ENCODE measurements around the gene ANO8. TPM values are rescaled to one million over a fixed set of nuclear protein-coding genes. Genes with fewer than 3 reads are reported as not detected.

The ANO8 gene
- total RNA-seq, 1 experiment from 2014 or later: 2.3 TPM

- no peak for DNase-seq (ENCODE audit: low read depth)
These were observed 5.9 kb downstream of the ANO8 start for GRCh38 chr19:17328517-17329365.

- no peak for DNase-seq (ENCODE audit: low read depth)
These were observed 6.8 kb downstream of the ANO8 start for GRCh38 chr19:17327654-17328516.

GRCh38 chr19:17327068-17327653, 7.5 kb downstream of the ANO8 start:
- DNase-seq (ENCODE audit: low read depth): no peak

- no peak for DNase-seq (ENCODE audit: low read depth)
These were observed 8.1 kb downstream of the ANO8 start for GRCh38 chr19:17326595-17326966.

- DNase-seq (ENCODE audit: low read depth): no peak
These were observed 8.6 kb downstream of the ANO8 start for GRCh38 chr19:17325881-17326594.

- DNase-seq (ENCODE audit: low read depth): no peak
These were observed 9.5 kb downstream of the ANO8 start for GRCh38 chr19:17325133-17325532.

- no peak for DNase-seq (ENCODE audit: low read depth)
These were observed 10.1 kb downstream of the ANO8 start for GRCh38 chr19:17324357-17325114.

GRCh38 chr19:17323964-17324332, 10.7 kb downstream of the ANO8 start:
- DNase-seq (ENCODE audit: low read depth): no peak

GRCh38 chr19:17323300-17323963, 11.2 kb downstream of the ANO8 start:
- DNase-seq (ENCODE audit: low read depth): no peak

GRCh38 chr19:17322854-17323253, 11.8 kb downstream of the ANO8 start:
- no peak for DNase-seq (ENCODE audit: low read depth)

- DNase-seq (ENCODE audit: low read depth): no peak
These were observed 12.8 kb downstream of the ANO8 start for GRCh38 chr19:17321655-17322489.

- DNase-seq (ENCODE audit: low read depth): no peak
These were observed 14.2 kb downstream of the ANO8 start for GRCh38 chr19:17320435-17320834.

- no peak for DNase-seq (ENCODE audit: low read depth)
These were observed 15.0 kb downstream of the ANO8 start for GRCh38 chr19:17319473-17320238.

- no peak for DNase-seq (ENCODE audit: low read depth)
These were observed 15.7 kb downstream of the ANO8 start for GRCh38 chr19:17318966-17319365.

- DNase-seq (ENCODE audit: low read depth): no peak
These were observed 20.6 kb downstream of the ANO8 start for GRCh38 chr19:17314007-17314593.

- no peak for DNase-seq (ENCODE audit: low read depth)
These were observed 22.2 kb downstream of the ANO8 start for GRCh38 chr19:17312189-17313113.

Measured in HT1080 (cell line).